Calu3 (cell line): ENCODE measurements around the gene NEUROG3. TPM values are rescaled to one million over a fixed set of nuclear protein-coding genes. Genes with fewer than 3 reads are reported as not detected.
A peak's percentile ranks its signal among the peaks of the same experiment; 100 is the strongest.

Source experiments
- BruUV-seq: library from RNA; stranded (reverse); fragments of 400-500 nt; replicated peaks from 2 replicates; lab custom pipeline; 2021; lab: Mats Ljungman, UMichigan
- CTCF ChIA-PET: fragments of 300-600 bp; sonication (Branson Sonifier 250); formaldehyde crosslinking; loops from one replicate; lab custom pipeline; 2022; ENCODE audit warnings: antibody characterized with exemption; lab: Charles Lee
- DNase-seq: peaks from one replicate; pipeline ENCODE4 v3.0.0; 2022
- H3K27ac Mint-ChIP-seq: one replicate; pipeline ENCODE4 v1.8.0; 2022; ENCODE audit warnings: mixed read lengths; ENCODE audit not compliant: unreplicated experiment
- H3K27me3 Mint-ChIP-seq: one replicate; pipeline ENCODE4 v1.8.0; 2022; ENCODE audit warnings: mixed read lengths; ENCODE audit not compliant: unreplicated experiment
- H3K36me3 Mint-ChIP-seq: one replicate; pipeline ENCODE4 v1.8.0; 2022; ENCODE audit warnings: mild to moderate bottlenecking, moderate library complexity, mixed read lengths; ENCODE audit not compliant: insufficient read depth, unreplicated experiment
- H3K4me1 Mint-ChIP-seq: one replicate; pipeline ENCODE4 v1.8.0; 2022; ENCODE audit warnings: mild to moderate bottlenecking, low read depth, mixed read lengths; ENCODE audit not compliant: unreplicated experiment
- H3K4me3 Mint-ChIP-seq: one replicate; pipeline ENCODE4 v1.8.0; 2022; ENCODE audit warnings: mild to moderate bottlenecking, low read depth, moderate library complexity, mixed read lengths; ENCODE audit not compliant: unreplicated experiment
- H3K9me3 Mint-ChIP-seq: one replicate; pipeline ENCODE4 v1.8.0; 2022; ENCODE audit warnings: low read depth, mixed read lengths; ENCODE audit not compliant: unreplicated experiment
- intact Hi-C: fragments of 100-400 bp; cut with micrococcal nuclease; formaldehyde crosslinking; loops from one replicate; pipeline ENCODE4 v1.10.0; 2022; ENCODE audit not compliant: unreplicated experiment
- total RNA-seq: library from RNA; stranded (reverse); gene quantifications from 2 replicates; pipeline ENCODE4 v1.2.3, GENCODE V29; 2022
- TF ChIP-seq, protein P1 (sequence below): fragments of 200-600 bp; IDR thresholded peaks from one replicate; pipeline ENCODE4 v1.8.0; 2022; ENCODE audit warnings: antibody characterized with exemption; ENCODE audit not compliant: unreplicated experiment

NEUROG3 gene
- total RNA-seq, 1 experiment from 2014 or later, result not detected

DNA sequence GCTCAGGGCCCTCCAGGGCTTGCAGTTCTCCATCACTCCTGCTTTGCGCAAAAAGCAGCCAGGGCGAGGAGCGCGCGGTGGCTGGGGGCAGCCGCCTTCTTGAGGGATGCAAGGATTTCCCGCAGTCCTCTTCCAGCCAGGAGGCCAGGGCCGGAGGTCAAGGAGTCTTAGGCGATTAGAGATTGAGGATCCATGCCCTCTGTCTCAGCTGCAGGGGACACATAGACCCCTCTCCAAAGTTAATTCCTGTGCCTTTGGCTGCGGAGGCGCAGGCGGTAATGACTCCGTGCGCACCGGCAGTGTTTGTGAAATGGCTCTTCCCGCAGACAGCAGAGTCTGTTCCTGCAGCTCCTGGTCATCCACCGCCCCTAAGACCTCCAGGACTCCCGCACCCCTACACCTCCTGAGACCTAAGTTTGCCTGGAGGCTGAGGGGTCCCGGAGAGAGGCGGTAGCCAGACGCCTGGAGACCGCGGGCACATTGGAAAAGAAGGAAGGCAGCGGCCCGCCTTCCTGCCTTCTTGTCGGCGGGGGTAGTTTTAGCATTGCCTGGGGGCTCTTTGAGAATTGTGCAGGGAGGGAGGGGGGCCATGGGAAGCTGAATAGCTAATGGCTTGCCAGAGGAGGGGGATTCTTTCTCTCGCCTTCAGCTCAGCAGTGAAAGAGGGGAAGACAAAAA lies 3.3 kb upstream of the NEUROG3 start:
- intact Hi-C loops, result no loop called here
- no peak for DNase-seq
- CTCF ChIA-PET, result no interaction called here
- no TSS peak for BruUV-seq
- Mint-ChIP-seq H3K27me3 (peaks cover 100% of the 10 kb centered on the region), H3K4me3 (no peak overlapping the region), H3K9me3 (no peaks in the 10 kb centered on the region), H3K4me1 (peaks cover 18% of the 10 kb centered on the region), H3K36me3 (no peaks in the 10 kb centered on the region), H3K27ac (no peak overlapping the region)
- TF ChIP-seq, protein P1, sequence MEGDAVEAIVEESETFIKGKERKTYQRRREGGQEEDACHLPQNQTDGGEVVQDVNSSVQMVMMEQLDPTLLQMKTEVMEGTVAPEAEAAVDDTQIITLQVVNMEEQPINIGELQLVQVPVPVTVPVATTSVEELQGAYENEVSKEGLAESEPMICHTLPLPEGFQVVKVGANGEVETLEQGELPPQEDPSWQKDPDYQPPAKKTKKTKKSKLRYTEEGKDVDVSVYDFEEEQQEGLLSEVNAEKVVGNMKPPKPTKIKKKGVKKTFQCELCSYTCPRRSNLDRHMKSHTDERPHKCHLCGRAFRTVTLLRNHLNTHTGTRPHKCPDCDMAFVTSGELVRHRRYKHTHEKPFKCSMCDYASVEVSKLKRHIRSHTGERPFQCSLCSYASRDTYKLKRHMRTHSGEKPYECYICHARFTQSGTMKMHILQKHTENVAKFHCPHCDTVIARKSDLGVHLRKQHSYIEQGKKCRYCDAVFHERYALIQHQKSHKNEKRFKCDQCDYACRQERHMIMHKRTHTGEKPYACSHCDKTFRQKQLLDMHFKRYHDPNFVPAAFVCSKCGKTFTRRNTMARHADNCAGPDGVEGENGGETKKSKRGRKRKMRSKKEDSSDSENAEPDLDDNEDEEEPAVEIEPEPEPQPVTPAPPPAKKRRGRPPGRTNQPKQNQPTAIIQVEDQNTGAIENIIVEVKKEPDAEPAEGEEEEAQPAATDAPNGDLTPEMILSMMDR, result no peak

DNA sequence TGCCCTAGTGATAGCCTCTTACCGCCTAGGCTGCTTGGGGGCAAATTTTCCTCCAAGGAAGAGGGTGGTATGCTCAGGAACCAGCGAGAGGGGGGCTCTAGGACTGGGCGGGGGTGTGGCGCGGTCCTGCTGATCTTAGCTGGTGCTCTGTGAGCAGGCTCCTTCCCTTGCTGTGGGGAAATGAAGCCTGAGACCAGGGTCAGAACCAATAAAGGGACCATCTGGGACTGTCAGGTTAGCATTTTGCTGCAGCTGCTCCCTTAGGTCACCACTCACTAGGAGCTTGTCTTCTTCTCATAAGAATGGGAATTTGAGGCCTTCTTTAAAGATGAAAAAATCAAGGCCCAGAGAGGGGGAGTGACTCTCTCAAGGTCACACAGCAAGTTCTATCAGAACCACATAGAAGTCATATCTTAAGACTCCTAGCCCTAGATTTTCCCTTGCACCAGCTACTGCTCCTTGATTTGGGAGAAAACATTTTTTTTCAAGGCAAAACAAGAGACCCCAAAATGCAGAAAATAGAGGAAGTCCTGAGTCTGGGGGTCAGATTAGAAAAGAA lies 2.0 kb upstream of the NEUROG3 start:
- Mint-ChIP-seq H3K27me3 (peaks cover 100% of the 10 kb centered on the region), H3K4me1 (peaks cover 18% of the 10 kb centered on the region), H3K36me3 (no peaks in the 10 kb centered on the region), H3K4me3 (peak overlapping the region; percentile 5), H3K9me3 (no peaks in the 10 kb centered on the region), H3K27ac (no peak overlapping the region)
- intact Hi-C loops, result no loop called here
- no peak for DNase-seq
- CTCF ChIA-PET, result interaction anchor here (0.6 to 1.9 kb wide), 4 partner anchors 9 to 263 kb away, joined by 3 to 6 read pairs (median 4); no protein-coding TSS in a partner anchor
- TF ChIP-seq, protein P1, result no peak
- no TSS peak for BruUV-seq

DNA sequence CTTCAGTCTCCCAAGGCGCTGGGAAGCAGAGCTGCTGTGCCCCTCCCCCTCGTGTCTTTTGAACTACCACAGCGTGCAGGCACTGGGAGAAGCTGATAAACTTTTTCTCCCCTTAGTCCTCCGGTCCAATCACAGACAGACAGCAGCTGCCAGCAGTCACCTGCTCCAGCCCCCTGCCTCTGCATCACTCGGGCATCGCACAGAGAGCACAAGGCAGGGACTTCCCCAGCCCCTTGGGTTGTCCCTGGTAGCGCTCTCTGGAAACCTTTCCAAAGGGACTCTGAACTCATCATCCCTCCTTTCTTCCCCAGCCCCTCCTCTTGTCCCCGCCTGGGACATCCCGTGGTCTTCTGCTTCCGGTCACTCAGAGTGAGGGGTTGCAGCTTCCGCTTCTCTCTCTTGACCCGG lies 1.4 kb upstream of the NEUROG3 start:
- TF ChIP-seq, protein P1, result no peak
- no peak for DNase-seq
- Mint-ChIP-seq H3K4me1 (peaks cover 18% of the 10 kb centered on the region), H3K36me3 (no peaks in the 10 kb centered on the region), H3K9me3 (no peaks in the 10 kb centered on the region), H3K4me3 (peak overlapping the region; percentile 5), H3K27me3 (peaks cover 100% of the 10 kb centered on the region), H3K27ac (no peak overlapping the region)
- intact Hi-C loops, result no loop called here
- CTCF ChIA-PET, result interaction anchor here (1.6 to 1.9 kb wide), 2 partner anchors 10 to 23 kb away, joined by 4 to 6 read pairs; no protein-coding TSS in a partner anchor
- BruUV-seq, result no TSS peak

DNA sequence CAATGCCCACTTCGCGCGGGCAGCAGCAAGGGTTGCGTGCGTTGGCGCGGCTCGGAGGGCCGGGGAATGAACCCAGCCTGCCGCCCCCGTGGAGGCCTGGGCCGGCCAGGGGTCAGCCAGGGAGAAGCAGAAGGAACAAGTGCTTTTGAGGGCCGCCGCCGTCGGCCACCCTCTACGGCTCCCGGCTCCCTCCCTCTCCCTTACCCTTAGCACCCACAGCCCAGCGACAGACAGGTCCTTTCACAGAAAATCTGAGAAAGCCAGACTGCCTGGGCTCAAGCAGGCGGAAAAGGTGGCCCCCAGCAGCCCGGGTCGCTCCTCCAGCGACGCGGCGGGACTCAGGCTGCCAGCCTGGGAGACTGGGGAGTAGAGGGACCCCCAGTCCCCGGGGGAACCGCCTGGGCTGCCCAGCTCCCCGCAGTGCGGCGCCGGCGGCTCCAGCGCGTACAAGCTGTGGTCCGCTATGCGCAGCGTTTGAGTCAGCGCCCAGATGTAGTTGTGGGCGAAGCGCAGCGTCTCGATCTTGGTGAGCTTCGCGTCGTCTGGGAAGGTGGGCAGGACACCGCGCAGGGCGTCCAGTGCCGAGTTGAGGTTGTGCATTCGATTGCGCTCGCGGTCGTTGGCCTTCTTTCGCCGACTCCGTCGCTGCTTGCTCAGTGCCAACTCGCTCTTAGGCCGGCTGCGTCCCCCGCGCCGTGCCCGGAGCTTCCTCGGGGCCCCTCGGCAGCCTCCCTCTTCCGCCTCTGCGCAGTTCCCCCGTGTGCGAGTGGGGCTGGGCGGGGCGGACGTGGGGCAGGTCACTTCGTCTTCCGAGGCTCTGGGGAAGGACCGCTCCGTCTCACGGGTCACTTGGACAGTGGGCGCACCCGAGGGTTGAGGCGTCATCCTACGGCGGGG lies 815 bp downstream of the NEUROG3 start:
- no peak overlapping the region for H3K27ac Mint-ChIP-seq
- no peaks in the 10 kb centered on the region for H3K9me3 Mint-ChIP-seq
- peak overlapping the region; percentile 14 for H3K4me3 Mint-ChIP-seq
- H3K4me1 Mint-ChIP-seq, result peaks cover 18% of the 10 kb centered on the region
- DNase-seq, result no peak
- CTCF ChIA-PET, result interaction anchor here (0.5 to 0.7 kb wide), 2 partner anchors 199 to 1065 kb away, joined by 3 read pairs; no protein-coding TSS in a partner anchor
- intact Hi-C loops, result no loop called here
- H3K36me3 Mint-ChIP-seq, result no peaks in the 10 kb centered on the region
- TF ChIP-seq, protein P1, result no peak
- BruUV-seq, result no TSS peak
- H3K27me3 Mint-ChIP-seq, result peaks cover 93% of the 10 kb centered on the region
